HCT116 (cell line): ENCODE measurements around the gene SACM1L. TPM values are rescaled to one million over a fixed set of nuclear protein-coding genes. Genes with fewer than 3 reads are reported as not detected.

Experiments used
- ATAC-seq: fragments of 200-7000 bp; cut with Tn5 transposase; 2 replicates; pipeline ENCODE4 v1.9.1; 2020; ENCODE audit warnings: mild to moderate bottlenecking, moderate library complexity
- BruUV-seq: library from RNA; stranded (reverse); fragments of 400-500 nt; replicated peaks from 2 replicates; lab custom pipeline; 2021; lab: Mats Ljungman, UMichigan
- CTCF ChIA-PET: fragments of 300-600 bp; sonication (Branson Sonifier 250); formaldehyde crosslinking; loops from one replicate; lab custom pipeline; 2021; ENCODE audit warnings: antibody characterized with exemption; lab: Charles Lee
- POLR2A ChIA-PET: fragments of 300-600, 350-600 bp; sonication (Branson Sonifier 250); formaldehyde crosslinking; loops from one replicate; lab custom pipeline; 2021; ENCODE audit warnings: antibody characterized with exemption; lab: Charles Lee
- RAD21 ChIA-PET, 2 experiments: fragments of 300-600 bp; sonication (Branson Sonifier 250); formaldehyde crosslinking; loops; one replicate each; lab custom pipeline; 2023; ENCODE audit warnings: low total read pairs in 2 of 2; ENCODE audit not compliant: uncharacterized antibody in 2 of 2, unreplicated experiment in 2 of 2, low non-redundant PET in 1 of 2; lab: Charles Lee
- DNase-seq: peaks from one replicate; pipeline ENCODE4 v3.0.0-alpha.2; 2010; ENCODE audit warnings: low read depth, low spot score
- H2AFZ ChIP-seq: fragments of 200-600 bp; shearing (Covaris generic), sonication (generic); 2 replicates; pipeline ENCODE4 v1.6.1; 2017; ENCODE audit warnings: low read depth, mixed run types, mixed read lengths, antibody characterized with exemption, low read length; ENCODE audit not compliant: poor library complexity, severe bottlenecking
- H3K27ac ChIP-seq: 2 replicates; pipeline ENCODE4 v1.5.1; 2012; ENCODE audit warnings: low read depth, low read length
- H3K27me3 ChIP-seq: fragments of 200-600 bp; sonication (generic); 2 replicates; pipeline ENCODE4 v1.6.1; 2016; ENCODE audit warnings: mixed run types, low read length, mixed read lengths; ENCODE audit not compliant: insufficient read depth
- H3K36me3 ChIP-seq, 2 experiments: fragments of 200-500 bp in 1 of 2; fragments of 200-600 bp in 1 of 2; sonication (Bioruptor generic) in 1 of 2; sonication (generic) in 1 of 2; 2 replicates each; pipeline versions ENCODE4 v1.5.1 to v1.6.1; 2014 to 2016; ENCODE audit warnings: low read length in 2 of 2, inconsistent platforms in 1 of 2, mixed read lengths in 1 of 2, mixed run types in 1 of 2; ENCODE audit not compliant: insufficient read depth in 2 of 2, control insufficient read depth in 1 of 2
- H3K4me1 ChIP-seq, 2 experiments: fragments of 200-600 bp in 1 of 2; sonication (generic) in 1 of 2; 2 replicates each; pipeline versions ENCODE4 v1.5.1 to v1.6.1; 2012 to 2017; ENCODE audit warnings: low read length in 2 of 2, inconsistent platforms in 1 of 2, mild to moderate bottlenecking in 1 of 2, mixed read lengths in 1 of 2, mixed run types in 1 of 2, moderate library complexity in 1 of 2; ENCODE audit not compliant: insufficient read depth in 2 of 2, control insufficient read depth in 1 of 2
- H3K4me2 ChIP-seq: fragments of 200-600 bp; sonication (generic); 2 replicates; pipeline ENCODE4 v1.6.1; 2017; ENCODE audit warnings: mixed run types, low read length, mixed read lengths
- H3K4me3 ChIP-seq, 2 experiments: fragments of 200-600 bp in 1 of 2; sonication (generic) in 1 of 2; replicated peaks in 1 of 2; 2 replicates each; pipeline ENCODE4 v1.5.1; 2011 to 2016; ENCODE audit warnings: low read length in 2 of 2, control low read depth in 1 of 2, low read depth in 1 of 2, mild to moderate bottlenecking in 1 of 2, mixed read lengths in 1 of 2, mixed run types in 1 of 2
- H3K79me2 ChIP-seq: fragments of 200-600 bp; sonication (generic); 2 replicates; pipeline ENCODE4 v1.6.1; 2017; ENCODE audit warnings: mild to moderate bottlenecking, mixed run types, low read length, moderate library complexity, mixed read lengths; ENCODE audit not compliant: insufficient read depth
- H3K9ac ChIP-seq: fragments of 200-600 bp; sonication (generic); 2 replicates; pipeline ENCODE4 v1.6.1; 2016; ENCODE audit warnings: low read length, mixed read lengths
- H3K9me2 ChIP-seq: fragments of 200-600 bp; sonication (generic), shearing (Covaris generic); 2 replicates; pipeline ENCODE4 v1.6.1; 2017; ENCODE audit warnings: mixed run types, mild to moderate bottlenecking, moderate library complexity; ENCODE audit not compliant: insufficient read depth
- H3K9me3 ChIP-seq, 2 experiments: fragments of 200-500 bp in 1 of 2; fragments of 200-600 bp in 1 of 2; sonication (Bioruptor generic) in 1 of 2; sonication (generic) in 1 of 2; 2 replicates each; pipeline ENCODE4 v1.6.1; 2014 to 2017; ENCODE audit warnings: low read length in 2 of 2, mixed read lengths in 2 of 2, inconsistent platforms in 1 of 2, low read depth in 1 of 2, mild to moderate bottlenecking in 1 of 2, mixed run types in 1 of 2, moderate library complexity in 1 of 2; ENCODE audit not compliant: control insufficient read depth in 1 of 2, insufficient read depth in 1 of 2
- H4K20me1 ChIP-seq: fragments of 200-600 bp; sonication (generic), shearing (Covaris generic); 2 replicates; pipeline ENCODE4 v1.6.1; 2017; ENCODE audit warnings: mixed run types, mild to moderate bottlenecking, moderate library complexity; ENCODE audit not compliant: insufficient read depth
- ATF3 ChIP-seq: IDR thresholded peaks from 2 replicates; pipeline ENCODE4 v1.6.1; 2012
- CBX3 ChIP-seq: IDR thresholded peaks from 2 replicates; pipeline ENCODE4 v1.6.1; 2012; ENCODE audit warnings: low read depth
- CEBPB ChIP-seq: IDR thresholded peaks from 2 replicates; pipeline ENCODE4 v1.6.1; 2012; ENCODE audit warnings: low read depth
- ELF1 ChIP-seq: IDR thresholded peaks from 2 replicates; pipeline ENCODE4 v1.6.1; 2012; ENCODE audit warnings: low read depth, borderline replicate concordance
- EZH2 ChIP-seq: fragments of 200-600 bp; sonication (generic); IDR thresholded peaks from 2 replicates; pipeline ENCODE4 v1.6.1; 2017; ENCODE audit warnings: antibody characterized with exemption, mixed run types
- JUND ChIP-seq: IDR thresholded peaks from 2 replicates; pipeline ENCODE4 v1.6.1; 2012
- MAX ChIP-seq: IDR thresholded peaks from 2 replicates; pipeline ENCODE4 v1.6.1; 2012
- POLR2AphosphoS5 ChIP-seq: IDR thresholded peaks from 2 replicates; pipeline ENCODE4 v1.6.1; 2011; ENCODE audit warnings: mild to moderate bottlenecking, low read depth, low read length, moderate library complexity
- REST ChIP-seq: IDR thresholded peaks from 2 replicates; pipeline ENCODE4 v1.6.1; 2012; ENCODE audit warnings: low read depth
- SIN3A ChIP-seq: IDR thresholded peaks from 2 replicates; pipeline ENCODE4 v1.6.1; 2012; ENCODE audit warnings: low read depth
- SP1 ChIP-seq: IDR thresholded peaks from 2 replicates; pipeline ENCODE4 v1.6.1; 2012; ENCODE audit warnings: low read depth
- SRF ChIP-seq: IDR thresholded peaks from 2 replicates; pipeline ENCODE4 v1.6.1; 2012; ENCODE audit warnings: low read depth
- TCF7L2 ChIP-seq: IDR thresholded peaks from 2 replicates; pipeline ENCODE4 v1.7.0; 2011; ENCODE audit warnings: borderline replicate concordance, inconsistent platforms; ENCODE audit not compliant: insufficient read depth, insufficient read length; ENCODE audit errors: extremely low read depth
- YY1 ChIP-seq: IDR thresholded peaks from 2 replicates; pipeline ENCODE4 v1.6.1; 2011; ENCODE audit warnings: low read length, low read depth, moderate library complexity, mild to moderate bottlenecking; ENCODE audit not compliant: insufficient replicate concordance; ENCODE audit errors: extremely low read depth
- ZBTB33 ChIP-seq: IDR thresholded peaks from 2 replicates; pipeline ENCODE4 v1.6.1; 2011; ENCODE audit warnings: mild to moderate bottlenecking, low read length, moderate library complexity; ENCODE audit not compliant: insufficient replicate concordance; ENCODE audit errors: extremely low read depth
- ZFX ChIP-seq: fragments of 450-650 bp; IDR thresholded peaks from 2 replicates; pipeline ENCODE4 v1.6.1; 2017
- ZNF274 ChIP-seq: fragments of 200-500 bp; sonication (Bioruptor generic); IDR thresholded peaks from 2 replicates; pipeline ENCODE4 v1.6.1; 2014; ENCODE audit warnings: mild to moderate bottlenecking, low read depth, low read length, inconsistent platforms
- intact Hi-C: fragments of 100-400 bp; cut with micrococcal nuclease; formaldehyde crosslinking; loops from 2 replicates; pipeline ENCODE4 v1.10.0; 2022
- total RNA-seq: library from RNA; stranded (reverse); gene quantifications from one replicate; pipeline ENCODE4 v1.2.1, GENCODE V29; 2021; ENCODE audit not compliant: unreplicated experiment

The SACM1L gene
- total RNA-seq, 1 experiment from 2014 or later = 27.3 TPM

- no peak for TF ChIP-seq ZBTB33
- no peak for TF ChIP-seq MAX
These were observed 69.7 kb downstream of the SACM1L start (continued) for GRCh38 chr3:45758871-45759270.

- no peak overlapping the region for H3K4me2 ChIP-seq
- no TSS peak for BruUV-seq
- RAD21 ChIA-PET = no interaction called here
- no peak for DNase-seq
- H4K20me1 ChIP-seq = no peaks in the 10 kb centered on the region
- CTCF ChIA-PET = interaction anchor here (1.3 to 5.7 kb wide), 3 partner anchors 72 to 319 kb away, joined by 4 to 65 read pairs (median 6); no protein-coding TSS in a partner anchor
- ATAC-seq = no peak
- H3K79me2 ChIP-seq = no peaks in the 10 kb centered on the region
- no peak overlapping the region for H3K9ac ChIP-seq
- no peak overlapping the region for H3K27ac ChIP-seq
- H2AFZ ChIP-seq = no peak overlapping the region
- TF ChIP-seq ZFX = no peak
- no peak for TF ChIP-seq REST
- no peak for TF ChIP-seq SP1
- TF ChIP-seq JUND = no peak
- no peak for TF ChIP-seq TCF7L2
- no peak for TF ChIP-seq CBX3
- no peak for TF ChIP-seq ELF1
- TF ChIP-seq CEBPB = no peak
- TF ChIP-seq YY1 = no peak
- TF ChIP-seq SIN3A = no peak
- TF ChIP-seq ZNF274 = no peak
- TF ChIP-seq ZBTB33 = no peak
- TF ChIP-seq POLR2AphosphoS5 = no peak
- TF ChIP-seq EZH2 = no peak
- no peak for TF ChIP-seq ATF3
- TF ChIP-seq MAX = no peak
- TF ChIP-seq SRF = no peak
- H3K9me2 ChIP-seq = no peaks in the 10 kb centered on the region
- no peaks in the 10 kb centered on the region for H3K36me3 ChIP-seq
- intact Hi-C loops = loop anchor here (2.0 to 10.0 kb wide), 2 partner anchors 147 to 615 kb away; partner anchors contain the start of gene CCR5
- POLR2A ChIA-PET = no interaction called here
- no peak overlapping the region for H3K4me3 ChIP-seq
- H3K27me3 ChIP-seq = no peaks in the 10 kb centered on the region
- peaks cover 10 to 18% of the 10 kb centered on the region in 2 experiments; a peak in 3 of 4 replicates for H3K4me1 ChIP-seq
- H3K9me3 ChIP-seq = no peaks in the 10 kb centered on the region
These were observed 70.7 kb downstream of the SACM1L start for GRCh38 chr3:45759851-45760250.
